HCT116 (cell line): ENCODE results near the gene NGRN. TPM values are rescaled to one million over a fixed set of nuclear protein-coding genes. Genes with fewer than 3 reads are reported as not detected.

Experiments
- ATAC-seq: fragments of 200-7000 bp; cut with Tn5 transposase; 2 replicates; pipeline ENCODE4 v1.9.1; 2020; ENCODE audit warnings: mild to moderate bottlenecking, moderate library complexity
- BruUV-seq: library from RNA; stranded (reverse); fragments of 400-500 nt; replicated peaks from 2 replicates; lab custom pipeline; 2021; lab: Mats Ljungman, UMichigan
- CTCF ChIA-PET: fragments of 300-600 bp; sonication (Branson Sonifier 250); formaldehyde crosslinking; loops from one replicate; lab custom pipeline; 2021; ENCODE audit warnings: antibody characterized with exemption; lab: Charles Lee
- POLR2A ChIA-PET: fragments of 300-600, 350-600 bp; sonication (Branson Sonifier 250); formaldehyde crosslinking; loops from one replicate; lab custom pipeline; 2021; ENCODE audit warnings: antibody characterized with exemption; lab: Charles Lee
- RAD21 ChIA-PET, 2 experiments: fragments of 300-600 bp; sonication (Branson Sonifier 250); formaldehyde crosslinking; loops; one replicate each; lab custom pipeline; 2023; ENCODE audit warnings: low total read pairs in 2 of 2; ENCODE audit not compliant: uncharacterized antibody in 2 of 2, unreplicated experiment in 2 of 2, low non-redundant PET in 1 of 2; lab: Charles Lee
- DNase-seq: peaks from one replicate; pipeline ENCODE4 v3.0.0-alpha.2; 2010; ENCODE audit warnings: low read depth, low spot score
- H2AFZ ChIP-seq: fragments of 200-600 bp; shearing (Covaris generic), sonication (generic); 2 replicates; pipeline ENCODE4 v1.6.1; 2017; ENCODE audit warnings: low read depth, mixed run types, mixed read lengths, antibody characterized with exemption, low read length; ENCODE audit not compliant: poor library complexity, severe bottlenecking
- H3K27ac ChIP-seq: 2 replicates; pipeline ENCODE4 v1.5.1; 2012; ENCODE audit warnings: low read depth, low read length
- H3K27me3 ChIP-seq: fragments of 200-600 bp; sonication (generic); 2 replicates; pipeline ENCODE4 v1.6.1; 2016; ENCODE audit warnings: mixed run types, low read length, mixed read lengths; ENCODE audit not compliant: insufficient read depth
- H3K36me3 ChIP-seq, 2 experiments: fragments of 200-500 bp in 1 of 2; fragments of 200-600 bp in 1 of 2; sonication (Bioruptor generic) in 1 of 2; sonication (generic) in 1 of 2; 2 replicates each; pipeline versions ENCODE4 v1.5.1 to v1.6.1; 2014 to 2016; ENCODE audit warnings: low read length in 2 of 2, inconsistent platforms in 1 of 2, mixed read lengths in 1 of 2, mixed run types in 1 of 2; ENCODE audit not compliant: insufficient read depth in 2 of 2, control insufficient read depth in 1 of 2
- H3K4me1 ChIP-seq, 2 experiments: fragments of 200-600 bp in 1 of 2; sonication (generic) in 1 of 2; 2 replicates each; pipeline versions ENCODE4 v1.5.1 to v1.6.1; 2012 to 2017; ENCODE audit warnings: low read length in 2 of 2, inconsistent platforms in 1 of 2, mild to moderate bottlenecking in 1 of 2, mixed read lengths in 1 of 2, mixed run types in 1 of 2, moderate library complexity in 1 of 2; ENCODE audit not compliant: insufficient read depth in 2 of 2, control insufficient read depth in 1 of 2
- H3K4me2 ChIP-seq: fragments of 200-600 bp; sonication (generic); 2 replicates; pipeline ENCODE4 v1.6.1; 2017; ENCODE audit warnings: mixed run types, low read length, mixed read lengths
- H3K4me3 ChIP-seq, 2 experiments: fragments of 200-600 bp in 1 of 2; sonication (generic) in 1 of 2; replicated peaks in 1 of 2; 2 replicates each; pipeline ENCODE4 v1.5.1; 2011 to 2016; ENCODE audit warnings: low read length in 2 of 2, control low read depth in 1 of 2, low read depth in 1 of 2, mild to moderate bottlenecking in 1 of 2, mixed read lengths in 1 of 2, mixed run types in 1 of 2
- H3K79me2 ChIP-seq: fragments of 200-600 bp; sonication (generic); 2 replicates; pipeline ENCODE4 v1.6.1; 2017; ENCODE audit warnings: mild to moderate bottlenecking, mixed run types, low read length, moderate library complexity, mixed read lengths; ENCODE audit not compliant: insufficient read depth
- H3K9ac ChIP-seq: fragments of 200-600 bp; sonication (generic); 2 replicates; pipeline ENCODE4 v1.6.1; 2016; ENCODE audit warnings: low read length, mixed read lengths
- H3K9me2 ChIP-seq: fragments of 200-600 bp; sonication (generic), shearing (Covaris generic); 2 replicates; pipeline ENCODE4 v1.6.1; 2017; ENCODE audit warnings: mixed run types, mild to moderate bottlenecking, moderate library complexity; ENCODE audit not compliant: insufficient read depth
- H3K9me3 ChIP-seq, 2 experiments: fragments of 200-500 bp in 1 of 2; fragments of 200-600 bp in 1 of 2; sonication (Bioruptor generic) in 1 of 2; sonication (generic) in 1 of 2; 2 replicates each; pipeline ENCODE4 v1.6.1; 2014 to 2017; ENCODE audit warnings: low read length in 2 of 2, mixed read lengths in 2 of 2, inconsistent platforms in 1 of 2, low read depth in 1 of 2, mild to moderate bottlenecking in 1 of 2, mixed run types in 1 of 2, moderate library complexity in 1 of 2; ENCODE audit not compliant: control insufficient read depth in 1 of 2, insufficient read depth in 1 of 2
- H4K20me1 ChIP-seq: fragments of 200-600 bp; sonication (generic), shearing (Covaris generic); 2 replicates; pipeline ENCODE4 v1.6.1; 2017; ENCODE audit warnings: mixed run types, mild to moderate bottlenecking, moderate library complexity; ENCODE audit not compliant: insufficient read depth
- CBX3 ChIP-seq: IDR thresholded peaks from 2 replicates; pipeline ENCODE4 v1.6.1; 2012; ENCODE audit warnings: low read depth
- CEBPB ChIP-seq: IDR thresholded peaks from 2 replicates; pipeline ENCODE4 v1.6.1; 2012; ENCODE audit warnings: low read depth
- EZH2phosphoT487 ChIP-seq: fragments of 200-600 bp; IDR thresholded peaks from 2 replicates; pipeline ENCODE4 v1.6.1; 2018; ENCODE audit warnings: antibody characterized with exemption, borderline replicate concordance
- POLR2A ChIP-seq: IDR thresholded peaks from 2 replicates; pipeline ENCODE4 v1.7.0; 2011; ENCODE audit warnings: borderline replicate concordance; ENCODE audit not compliant: insufficient read depth, insufficient read length; ENCODE audit errors: extremely low read depth
- POLR2AphosphoS5 ChIP-seq: IDR thresholded peaks from 2 replicates; pipeline ENCODE4 v1.6.1; 2011; ENCODE audit warnings: mild to moderate bottlenecking, low read depth, low read length, moderate library complexity
- SRF ChIP-seq: IDR thresholded peaks from 2 replicates; pipeline ENCODE4 v1.6.1; 2012; ENCODE audit warnings: low read depth
- TCF7L2 ChIP-seq: IDR thresholded peaks from 2 replicates; pipeline ENCODE4 v1.7.0; 2011; ENCODE audit warnings: borderline replicate concordance, inconsistent platforms; ENCODE audit not compliant: insufficient read depth, insufficient read length; ENCODE audit errors: extremely low read depth
- YY1 ChIP-seq: IDR thresholded peaks from 2 replicates; pipeline ENCODE4 v1.6.1; 2011; ENCODE audit warnings: low read length, low read depth, moderate library complexity, mild to moderate bottlenecking; ENCODE audit not compliant: insufficient replicate concordance; ENCODE audit errors: extremely low read depth
- intact Hi-C: fragments of 100-400 bp; cut with micrococcal nuclease; formaldehyde crosslinking; loops from 2 replicates; pipeline ENCODE4 v1.10.0; 2022
- total RNA-seq: library from RNA; stranded (reverse); gene quantifications from one replicate; pipeline ENCODE4 v1.2.1, GENCODE V29; 2021; ENCODE audit not compliant: unreplicated experiment
- TF ChIP-seq, protein P1 (sequence below): IDR thresholded peaks from 2 replicates; pipeline ENCODE4 v1.6.1; 2012

The NGRN gene
- total RNA-seq, 1 experiment from 2014 or later, result 72.7 TPM

GRCh38 chr15:90227816-90228772 lies 37.4 kb upstream of the NGRN start:
- H3K9ac ChIP-seq, result no peak overlapping the region
- POLR2A ChIA-PET, result no interaction called here
- intact Hi-C loops, result no loop called here
- RAD21 ChIA-PET, result no interaction called here
- no peak for TF ChIP-seq TCF7L2
- no peak for TF ChIP-seq POLR2A
- no peak for ATAC-seq
- no TSS peak for BruUV-seq
- no peak overlapping the region for H3K4me2 ChIP-seq
- no peak overlapping the region for H3K27ac ChIP-seq
- no peaks in the 10 kb centered on the region for H3K27me3 ChIP-seq
- no peak for DNase-seq
- H3K4me3 ChIP-seq, result no peak overlapping the region
- H2AFZ ChIP-seq, result no peak overlapping the region
- peaks cover 10% of the 10 kb centered on the region for H3K79me2 ChIP-seq
- H3K9me2 ChIP-seq, result no peaks in the 10 kb centered on the region
- CTCF ChIA-PET, result interaction anchor here (1.5 kb wide), 1 partner anchor 705 kb away, joined by 3 read pairs; no protein-coding TSS in a partner anchor
- no peaks in the 10 kb centered on the region for H4K20me1 ChIP-seq
- no peaks in the 10 kb centered on the region for H3K9me3 ChIP-seq
- peaks cover 43 to 63% of the 10 kb centered on the region in 2 experiments for H3K36me3 ChIP-seq
- H3K4me1 ChIP-seq, result peaks cover 4 to 15% of the 10 kb centered on the region in 2 experiments; a peak in 3 of 4 replicates

DNA sequence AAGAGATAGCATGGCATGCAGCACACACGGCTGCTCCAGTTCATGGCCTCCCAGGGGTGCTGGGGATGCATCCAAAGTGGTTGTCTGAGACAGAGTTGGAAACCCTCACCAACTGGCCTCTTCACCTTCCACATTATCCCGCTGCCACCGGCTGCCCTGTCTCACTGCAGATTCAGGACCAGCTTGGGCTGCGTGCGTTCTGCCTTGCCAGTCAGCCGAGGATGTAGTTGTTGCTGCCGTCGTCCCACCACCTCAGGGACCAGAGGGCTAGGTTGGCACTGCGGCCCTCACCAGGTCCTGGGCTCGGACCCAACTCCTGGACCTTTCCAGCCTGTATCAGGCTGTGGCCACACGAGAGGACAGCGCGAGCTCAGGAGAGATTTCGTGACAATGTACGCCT lies 36.5 kb upstream of the NGRN start:
- ChIA-PET POLR2A (no interaction called here), RAD21 (no interaction called here), CTCF (no interaction called here)
- Histone ChIP-seq H3K79me2 (peaks cover 12% of the 10 kb centered on the region), H3K4me3 (no peak overlapping the region), H3K27me3 (no peaks in the 10 kb centered on the region), H2AFZ (no peak overlapping the region), H3K9me3 (no peaks in the 10 kb centered on the region), H3K4me2 (no peak overlapping the region), H3K27ac (no peak overlapping the region), H3K4me1 (peaks cover 4 to 15% of the 10 kb centered on the region in 2 experiments; a peak in 3 of 4 replicates), H3K36me3 (peaks cover 37 to 54% of the 10 kb centered on the region in 2 experiments), H4K20me1 (no peaks in the 10 kb centered on the region), H3K9ac (no peak overlapping the region), H3K9me2 (no peaks in the 10 kb centered on the region)
- intact Hi-C loops, result no loop called here
- ATAC-seq (no peak), DNase-seq (no peak)
- TSS peak; percentile 28 for BruUV-seq
- TF ChIP-seq CEBPB (no peak), EZH2phosphoT487 (no peak), CBX3 (no peak), POLR2AphosphoS5 (peak; percentile 68), SRF (no peak), YY1 (no peak)
- TF ChIP-seq, protein P1, sequence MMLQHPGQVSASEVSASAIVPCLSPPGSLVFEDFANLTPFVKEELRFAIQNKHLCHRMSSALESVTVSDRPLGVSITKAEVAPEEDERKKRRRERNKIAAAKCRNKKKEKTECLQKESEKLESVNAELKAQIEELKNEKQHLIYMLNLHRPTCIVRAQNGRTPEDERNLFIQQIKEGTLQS, result no peak
